Suppressor macrophage (primary cell): ENCODE measurements around the gene TP53TG5.

Experiments
- DNase-seq, 4 experiments: peaks; one replicate each; pipeline ENCODE4 v3.0.0-alpha.2; 2020 to 2022

TP53TG5 gene

DNA sequence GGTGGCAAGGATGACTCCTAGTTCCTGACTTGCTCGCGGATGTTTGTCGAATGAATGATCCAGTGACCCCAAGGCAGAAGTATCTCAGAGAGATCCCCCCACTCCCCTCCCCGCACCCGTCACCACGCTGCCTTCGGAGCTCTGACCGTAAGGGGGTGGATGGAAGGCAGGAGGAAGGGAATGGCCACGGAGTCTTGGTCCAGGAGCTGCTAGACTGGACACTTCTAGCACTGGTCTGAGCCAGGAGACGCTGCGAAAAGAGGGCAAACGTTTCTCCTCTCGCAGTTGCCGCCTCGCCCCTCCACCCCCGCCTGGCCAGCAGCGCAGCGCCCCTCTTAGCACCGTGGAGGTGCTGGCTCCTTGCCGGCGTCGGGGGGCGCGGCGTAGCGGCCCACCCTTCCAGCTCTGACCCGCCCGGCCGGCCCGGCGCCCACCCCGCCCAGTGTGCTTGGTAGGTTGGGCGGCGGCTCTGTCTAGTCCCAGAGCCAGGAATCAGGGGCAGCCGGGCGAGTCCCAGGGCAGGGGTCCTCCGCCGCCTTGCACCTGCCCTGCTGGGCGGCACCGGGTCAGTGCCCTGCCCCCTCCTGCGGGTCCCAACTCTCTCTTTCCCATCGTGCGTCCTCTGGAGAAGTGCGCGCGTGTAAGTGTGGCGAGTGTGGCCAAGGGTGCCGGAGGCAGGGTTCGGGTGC is 27.6 kb upstream of the TP53TG5 start:
- peak in 1 of 4 experiments; percentile 17 for DNase-seq

DNA sequence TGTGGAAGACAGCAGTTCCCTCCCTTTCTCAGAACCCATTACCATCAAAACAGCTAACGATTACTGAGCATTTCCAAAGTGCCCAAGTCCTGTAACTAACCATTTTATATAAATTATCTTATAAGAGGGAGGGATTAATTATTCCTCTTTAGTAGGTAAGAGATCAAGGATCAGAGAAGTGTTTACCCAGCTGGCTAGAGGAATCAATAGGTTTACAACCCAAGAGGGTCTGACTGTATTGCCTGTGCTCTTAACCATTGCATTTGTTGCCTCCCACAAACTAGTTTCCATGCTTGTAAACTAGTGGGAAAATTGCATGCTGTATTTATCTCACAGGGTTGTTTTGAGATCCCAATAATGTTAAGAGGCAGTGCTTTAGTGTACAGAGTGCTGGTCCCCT is 26.3 kb upstream of the TP53TG5 start:
- DNase-seq: no peak

DNA sequence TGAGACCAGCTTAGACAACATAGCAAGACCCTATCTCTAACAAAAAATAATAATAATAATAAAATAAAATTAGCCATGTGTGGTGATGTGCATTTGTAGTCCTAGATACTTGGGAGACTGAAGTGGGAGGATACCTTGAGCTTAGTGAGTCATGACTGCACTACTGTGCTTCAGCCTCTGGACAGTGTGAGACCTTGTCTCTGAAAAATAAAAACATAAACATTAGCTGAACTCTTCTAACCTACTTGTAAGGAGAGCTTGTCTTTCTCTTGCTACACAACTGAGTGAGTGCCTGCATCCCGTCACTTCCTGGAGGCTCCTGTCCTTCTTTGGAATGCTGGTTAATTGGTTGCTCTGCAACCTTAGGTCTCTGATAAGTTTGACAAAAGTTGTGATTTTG is 24.8 kb upstream of the TP53TG5 start:
- DNase-seq: no peak

DNA sequence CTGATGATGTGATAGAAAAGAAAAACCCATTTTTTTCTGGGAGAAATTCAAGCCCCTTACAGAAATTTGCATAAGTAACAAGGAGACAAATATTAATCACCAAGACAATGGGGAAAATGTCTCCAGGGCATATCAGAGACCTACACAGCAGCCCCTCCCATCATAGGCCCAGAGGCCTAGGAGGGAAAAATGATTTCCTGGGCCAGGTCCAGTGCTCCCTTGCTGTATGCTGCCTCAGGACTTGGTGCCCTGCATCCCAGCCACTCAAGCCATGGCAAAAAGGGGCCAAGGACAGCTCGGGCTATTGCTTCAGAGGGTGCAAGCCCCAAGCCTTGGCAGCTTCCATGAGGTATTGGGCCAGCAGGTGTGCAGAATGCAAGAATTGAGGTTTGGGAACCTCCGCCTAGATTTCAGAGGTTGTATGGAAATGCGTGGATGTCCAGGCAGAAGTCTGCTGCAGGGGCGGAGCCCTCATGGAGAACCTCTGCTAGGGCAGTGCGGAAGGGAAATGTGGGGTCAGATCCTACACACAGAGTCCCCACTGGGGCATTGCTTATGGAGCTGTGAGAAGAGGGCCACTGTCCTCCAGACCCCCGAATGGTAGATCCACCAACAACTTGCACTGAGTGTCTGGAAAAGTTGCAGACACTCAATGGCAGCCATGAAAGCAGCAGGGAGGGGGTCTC is 22.4 kb upstream of the TP53TG5 start:
- no peak for DNase-seq

DNA sequence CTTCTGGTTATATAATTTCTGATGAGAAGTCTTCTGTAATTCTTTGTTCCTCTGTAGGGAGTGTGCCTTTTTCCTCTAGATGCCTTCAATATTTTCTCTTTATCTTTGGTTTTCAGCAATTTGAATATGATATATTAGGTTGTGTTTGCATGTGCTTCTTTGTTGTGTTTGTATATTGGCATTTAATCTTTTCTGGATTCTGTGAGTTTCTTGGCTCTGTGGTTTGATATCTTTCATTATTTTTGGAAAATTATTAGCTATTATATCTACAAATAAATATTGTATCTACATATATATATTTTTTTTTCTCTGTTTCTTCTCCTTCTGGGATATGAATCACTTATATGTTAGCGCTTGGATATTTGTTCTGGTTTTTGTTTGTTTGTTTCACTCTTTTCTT is 20.9 kb upstream of the TP53TG5 start:
- DNase-seq: no peak

DNA sequence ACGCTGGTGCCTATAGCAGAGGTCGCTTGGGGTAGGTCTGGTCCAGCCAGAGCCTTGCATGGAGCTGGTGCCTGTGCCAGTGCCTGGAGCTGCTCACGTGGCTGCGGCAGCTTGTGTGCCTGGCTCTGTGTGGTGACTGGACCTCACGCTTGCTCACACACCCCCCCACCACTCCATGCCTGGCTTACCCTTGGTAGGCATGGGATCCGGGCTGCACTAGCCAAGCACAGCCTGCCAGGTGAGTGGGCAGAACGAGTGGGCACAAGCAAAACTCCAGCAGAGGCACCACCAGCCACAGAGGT is 16.9 kb upstream of the TP53TG5 start:
- DNase-seq: no peak

GRCh38 chr20:45394221-45395113 is 16.3 kb upstream of the TP53TG5 start:
- no peak for DNase-seq

GRCh38 chr20:45392733-45393132 is 14.6 kb upstream of the TP53TG5 start:
- peak in 1 of 4 experiments; percentile 14 for DNase-seq

GRCh38 chr20:45391559-45391958 is 13.4 kb upstream of the TP53TG5 start:
- DNase-seq: no peak

DNA sequence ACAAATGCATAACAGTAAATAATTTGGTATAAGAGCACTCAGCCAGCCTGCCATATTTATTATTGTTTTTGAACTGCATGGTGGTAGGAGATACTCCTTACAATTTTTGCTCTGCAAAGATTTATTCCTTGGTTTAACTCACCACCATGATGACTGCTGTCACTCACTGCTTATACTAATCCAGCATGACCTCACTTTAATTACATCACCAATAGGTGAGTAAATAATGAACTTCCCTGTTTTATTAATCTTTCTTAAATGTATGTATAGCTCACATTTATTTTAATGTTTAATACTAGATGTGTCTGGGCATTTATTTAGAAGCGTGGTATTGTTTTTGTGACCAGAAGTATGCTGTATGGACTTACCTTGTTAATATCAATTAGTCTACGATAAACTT is 12.8 kb upstream of the TP53TG5 start:
- peak in 1 of 4 experiments; percentile 14 for DNase-seq

DNA sequence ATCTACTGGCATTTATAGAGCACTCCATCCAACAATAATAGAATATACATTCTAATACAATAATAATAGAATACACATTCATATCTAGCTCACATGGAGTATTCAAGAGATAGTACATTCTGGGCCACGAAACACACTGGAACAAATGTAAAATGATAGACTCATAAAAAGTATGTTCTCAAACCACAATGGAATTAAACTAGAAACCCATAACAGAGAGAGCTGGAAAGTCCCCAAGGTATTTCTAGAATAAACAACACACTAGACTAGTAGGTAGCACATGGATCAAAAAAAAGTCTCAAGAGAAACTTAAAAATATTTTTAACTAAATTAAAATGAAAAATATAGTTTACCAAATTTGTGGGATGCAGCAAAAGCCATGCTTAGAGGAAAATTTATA is 9.1 kb upstream of the TP53TG5 start:
- no peak for DNase-seq

- DNase-seq: no peak
Measured at GRCh38 chr20:45377269-45377668, 856 bp downstream of the TP53TG5 start.

GRCh38 chr20:45374966-45375365 is 3.2 kb downstream of the TP53TG5 start:
- DNase-seq: no peak

- no peak for DNase-seq
Measured at GRCh38 chr20:45374101-45374467, 4.0 kb downstream of the TP53TG5 start.

- DNase-seq: peak; percentile 84 to 92 (median 89)
Measured at GRCh38 chr20:45373353-45374100, 4.6 kb downstream of the TP53TG5 start.

GRCh38 chr20:45372646-45373352 is 5.3 kb downstream of the TP53TG5 start:
- DNase-seq: peak in 2 of 4 experiments; percentile 38

DNA sequence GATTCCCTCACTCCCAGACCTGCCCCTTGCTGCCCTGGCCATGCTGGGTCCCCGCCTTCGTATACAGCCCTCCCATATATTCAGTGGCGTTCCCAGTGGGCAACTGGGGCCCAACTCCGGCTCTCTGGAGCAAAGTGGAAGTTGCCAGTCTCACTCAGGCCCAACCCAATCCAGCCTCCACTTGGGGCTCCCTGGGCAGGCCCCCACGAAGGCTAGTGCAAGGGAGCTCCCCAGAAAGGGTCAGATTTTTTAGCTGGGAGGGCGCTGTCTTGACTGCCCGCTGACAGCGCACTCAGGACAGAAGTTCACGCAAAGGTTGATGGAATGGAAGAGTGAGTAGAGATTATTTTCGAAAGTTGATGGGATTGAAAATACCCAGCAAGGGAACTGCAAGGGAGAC is 5.9 kb downstream of the TP53TG5 start:
- no peak for DNase-seq

- DNase-seq: no peak
Measured at GRCh38 chr20:45370571-45371160, 7.5 kb downstream of the TP53TG5 start.

- peak; percentile 75 to 86 (median 83) for DNase-seq
Measured at GRCh38 chr20:45368221-45368980, 9.7 kb downstream of the TP53TG5 start.

- no peak for DNase-seq
Measured at GRCh38 chr20:45367126-45367525, 11.0 kb downstream of the TP53TG5 start.

- DNase-seq: no peak
Measured at GRCh38 chr20:45366631-45367030, 11.5 kb downstream of the TP53TG5 start.
